GM10248 (cell line): Measurements from ENCODE around the gene ADAMTS16.

ENCODE experiments used
- CTCF ChIA-PET: fragments of 300-600 bp; sonication (Branson Sonifier 250); formaldehyde crosslinking; extraction: SDS; loops from one replicate; lab custom pipeline; 2021; ENCODE audit warnings: antibody characterized with exemption; lab: Yijun Ruan, JAX
- POLR2A ChIA-PET: fragments of 350-650 bp; sonication (Branson Sonifier 250); formaldehyde crosslinking; extraction: SDS; loops from one replicate; lab custom pipeline; 2020; ENCODE audit warnings: antibody characterized with exemption; lab: Yijun Ruan, JAX
- DNase-seq: peaks from one replicate; pipeline ENCODE4 v3.0.0; 2012; ENCODE audit errors: extremely low spot score
- TF ChIP-seq, protein P1 (sequence below): IDR thresholded peaks from 2 replicates; pipeline ENCODE4 v1.5.1; 2012; ENCODE audit warnings: mild to moderate bottlenecking, low read depth; ENCODE audit errors: extremely low read depth, missing control alignments, control extremely low read depth

ADAMTS16 gene

DNA sequence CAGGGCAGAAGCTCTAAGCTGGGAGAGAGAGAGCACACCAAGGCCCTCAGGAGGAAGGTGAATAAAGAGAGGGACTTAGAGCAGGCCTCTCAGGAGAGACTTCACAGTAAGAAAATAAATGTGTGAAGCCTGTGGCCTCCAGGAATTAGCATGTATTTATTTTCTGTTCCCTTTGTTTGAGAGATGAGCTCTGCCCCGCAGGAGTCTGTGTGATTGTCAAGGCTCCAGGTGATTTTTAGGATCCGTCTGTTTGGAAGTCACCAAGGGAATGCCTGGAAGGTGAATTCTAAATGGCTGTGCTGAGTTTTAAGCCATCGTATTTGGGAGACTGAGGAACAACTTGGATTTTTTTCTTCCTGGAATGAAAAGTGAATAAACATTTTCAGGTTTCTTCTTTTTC, 174.0 kb downstream of the ADAMTS16 start:
- POLR2A ChIA-PET = no interaction called here
- TF ChIP-seq, protein P1, sequence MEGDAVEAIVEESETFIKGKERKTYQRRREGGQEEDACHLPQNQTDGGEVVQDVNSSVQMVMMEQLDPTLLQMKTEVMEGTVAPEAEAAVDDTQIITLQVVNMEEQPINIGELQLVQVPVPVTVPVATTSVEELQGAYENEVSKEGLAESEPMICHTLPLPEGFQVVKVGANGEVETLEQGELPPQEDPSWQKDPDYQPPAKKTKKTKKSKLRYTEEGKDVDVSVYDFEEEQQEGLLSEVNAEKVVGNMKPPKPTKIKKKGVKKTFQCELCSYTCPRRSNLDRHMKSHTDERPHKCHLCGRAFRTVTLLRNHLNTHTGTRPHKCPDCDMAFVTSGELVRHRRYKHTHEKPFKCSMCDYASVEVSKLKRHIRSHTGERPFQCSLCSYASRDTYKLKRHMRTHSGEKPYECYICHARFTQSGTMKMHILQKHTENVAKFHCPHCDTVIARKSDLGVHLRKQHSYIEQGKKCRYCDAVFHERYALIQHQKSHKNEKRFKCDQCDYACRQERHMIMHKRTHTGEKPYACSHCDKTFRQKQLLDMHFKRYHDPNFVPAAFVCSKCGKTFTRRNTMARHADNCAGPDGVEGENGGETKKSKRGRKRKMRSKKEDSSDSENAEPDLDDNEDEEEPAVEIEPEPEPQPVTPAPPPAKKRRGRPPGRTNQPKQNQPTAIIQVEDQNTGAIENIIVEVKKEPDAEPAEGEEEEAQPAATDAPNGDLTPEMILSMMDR = no peak
- CTCF ChIA-PET = interaction anchor here (1.0 kb wide), 1 partner anchor 11 kb away, joined by 3 read pairs; no protein-coding TSS in a partner anchor
- no peak for DNase-seq

DNA sequence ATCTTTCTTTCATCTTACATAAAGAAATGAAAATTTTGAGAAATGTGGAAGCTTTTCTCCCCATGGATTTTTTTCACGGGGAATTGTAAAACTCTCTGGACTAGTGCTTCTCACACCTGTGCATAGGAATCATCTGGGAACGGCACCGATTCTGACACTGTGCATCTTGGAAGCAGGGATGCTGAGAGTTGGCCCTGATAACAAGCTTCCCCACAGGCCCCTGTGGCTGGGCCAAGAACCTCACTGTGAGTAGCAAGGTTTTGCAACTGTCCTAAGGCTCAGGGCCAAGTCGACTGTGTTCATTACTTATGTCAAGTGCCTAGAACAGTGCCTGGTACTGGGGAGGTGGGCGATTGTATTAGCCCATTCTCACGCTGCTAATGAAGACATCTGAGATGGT, 174.5 kb downstream of the ADAMTS16 start:
- DNase-seq = no peak
- TF ChIP-seq, protein P1 = no peak
- ChIA-PET CTCF (interaction anchor here (1.0 kb wide), 1 partner anchor 11 kb away, joined by 3 read pairs; no protein-coding TSS in a partner anchor), POLR2A (no interaction called here)

- no peak for DNase-seq
- CTCF ChIA-PET = no interaction called here
- TF ChIP-seq, protein P1 = no peak
- POLR2A ChIA-PET = no interaction called here
These were observed 175.2 kb downstream of the ADAMTS16 start for GRCh38 chr5:5315068-5315980.

GRCh38 chr5:5316334-5316733, 176.2 kb downstream of the ADAMTS16 start:
- TF ChIP-seq, protein P1 = no peak
- ChIA-PET POLR2A (no interaction called here), CTCF (no interaction called here)
- DNase-seq = no peak

GRCh38 chr5:5317976-5318375, 177.8 kb downstream of the ADAMTS16 start:
- TF ChIP-seq, protein P1 = no peak
- POLR2A ChIA-PET = no interaction called here
- CTCF ChIA-PET = no interaction called here
- DNase-seq = no peak

GRCh38 chr5:5318426-5319190, 178.5 kb downstream of the ADAMTS16 start:
- no peak for DNase-seq
- POLR2A ChIA-PET = no interaction called here

More at GRCh38 chr5:5318426-5319190, 178.5 kb downstream of the ADAMTS16 start:
- TF ChIP-seq, protein P1 = no peak
- CTCF ChIA-PET = no interaction called here
